ENCODE results near the gene FAM184B. TPM values are rescaled to one million over a fixed set of nuclear protein-coding genes. Genes with fewer than 3 reads are reported as not detected.

The FAM184B gene
- total RNA-seq, 1 experiment from 2014 or later: 0.07 TPM

DNA sequence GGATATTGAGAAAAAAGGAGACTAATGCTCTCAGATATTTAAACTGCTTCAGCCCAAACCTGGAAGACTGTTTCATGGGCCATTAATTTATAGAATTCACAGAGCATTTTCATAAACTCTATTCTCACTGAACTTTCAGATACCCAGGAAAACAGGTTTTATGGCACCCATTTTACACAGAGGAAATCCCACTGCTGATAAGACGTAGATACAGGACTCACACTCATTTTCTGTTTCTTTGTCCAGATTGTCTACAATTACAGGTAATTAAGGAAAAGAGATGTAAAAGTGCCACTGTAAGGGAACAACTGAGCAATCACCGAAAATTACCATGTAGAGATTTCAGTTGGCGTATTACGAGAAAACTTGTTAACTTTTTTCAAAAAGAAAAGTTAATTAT is 83.3 kb downstream of the FAM184B start:
- no peaks in the 10 kb centered on the region for H3K4me1 ChIP-seq (ENCODE audit: control insufficient read depth in 1 of 2, insufficient read depth in 2 of 2, low read length in 2 of 2)
- no peak for TF ChIP-seq JUND (IDR thresholded peaks at IDR 0.05)
- TF ChIP-seq EGR1 (IDR thresholded peaks at IDR 0.05; ENCODE audit: low read depth): no peak
- no peak for TF ChIP-seq ELF1 (IDR thresholded peaks at IDR 0.05; ENCODE audit: borderline replicate concordance, low read depth)
- TF ChIP-seq, protein P1, sequence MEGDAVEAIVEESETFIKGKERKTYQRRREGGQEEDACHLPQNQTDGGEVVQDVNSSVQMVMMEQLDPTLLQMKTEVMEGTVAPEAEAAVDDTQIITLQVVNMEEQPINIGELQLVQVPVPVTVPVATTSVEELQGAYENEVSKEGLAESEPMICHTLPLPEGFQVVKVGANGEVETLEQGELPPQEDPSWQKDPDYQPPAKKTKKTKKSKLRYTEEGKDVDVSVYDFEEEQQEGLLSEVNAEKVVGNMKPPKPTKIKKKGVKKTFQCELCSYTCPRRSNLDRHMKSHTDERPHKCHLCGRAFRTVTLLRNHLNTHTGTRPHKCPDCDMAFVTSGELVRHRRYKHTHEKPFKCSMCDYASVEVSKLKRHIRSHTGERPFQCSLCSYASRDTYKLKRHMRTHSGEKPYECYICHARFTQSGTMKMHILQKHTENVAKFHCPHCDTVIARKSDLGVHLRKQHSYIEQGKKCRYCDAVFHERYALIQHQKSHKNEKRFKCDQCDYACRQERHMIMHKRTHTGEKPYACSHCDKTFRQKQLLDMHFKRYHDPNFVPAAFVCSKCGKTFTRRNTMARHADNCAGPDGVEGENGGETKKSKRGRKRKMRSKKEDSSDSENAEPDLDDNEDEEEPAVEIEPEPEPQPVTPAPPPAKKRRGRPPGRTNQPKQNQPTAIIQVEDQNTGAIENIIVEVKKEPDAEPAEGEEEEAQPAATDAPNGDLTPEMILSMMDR (IDR thresholded peaks at IDR 0.05 in 2 of 3, conservative IDR thresholded peaks at IDR 0.05 in 1 of 3; ENCODE audit: borderline replicate concordance in 1 of 3, insufficient read depth in 1 of 3, low read depth in 2 of 3, low read length in 2 of 3): no peak
- no peak for TF ChIP-seq CBX3 (IDR thresholded peaks at IDR 0.05; ENCODE audit: low read depth)
- TF ChIP-seq EZH2 (IDR thresholded peaks at IDR 0.05): no peak
- no peak for TF ChIP-seq POLR2A (IDR thresholded peaks at IDR 0.05; ENCODE audit: borderline replicate concordance, extremely low read depth, insufficient read depth, insufficient read length)
- no peak for TF ChIP-seq SP1 (IDR thresholded peaks at IDR 0.05; ENCODE audit: low read depth)
- TF ChIP-seq, protein P2, sequence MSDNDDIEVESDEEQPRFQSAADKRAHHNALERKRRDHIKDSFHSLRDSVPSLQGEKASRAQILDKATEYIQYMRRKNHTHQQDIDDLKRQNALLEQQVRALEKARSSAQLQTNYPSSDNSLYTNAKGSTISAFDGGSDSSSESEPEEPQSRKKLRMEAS (IDR thresholded peaks at IDR 0.05): no peak
- no peak for TF ChIP-seq ZFX (IDR thresholded peaks at IDR 0.05)
- no peak for TF ChIP-seq SIN3A (IDR thresholded peaks at IDR 0.05; ENCODE audit: low read depth)
- DNase-seq (ENCODE audit: low read depth, low spot score) (no peak), ATAC-seq (no peak)
- H3K9ac ChIP-seq (ENCODE audit: low read length): no peak overlapping the region
- no peaks in the 10 kb centered on the region for H3K9me2 ChIP-seq (ENCODE audit: insufficient read depth)
- no peak overlapping the region for H3K27ac ChIP-seq (ENCODE audit: low read depth, low read length)
- H3K4me2 ChIP-seq (ENCODE audit: low read length): no peak overlapping the region
- no peaks in the 10 kb centered on the region for H3K9me3 ChIP-seq (ENCODE audit: control insufficient read depth in 1 of 2, insufficient read depth in 1 of 2, low read depth in 1 of 2, low read length in 2 of 2)
- intact Hi-C loops (cut with micrococcal nuclease): no loop called here
- H3K4me3 ChIP-seq (replicated peaks in 1 of 2; ENCODE audit: low read depth in 1 of 2, low read length in 2 of 2): no peak overlapping the region
- ChIA-PET CTCF (no interaction called here), RAD21 (ENCODE audit: low non-redundant PET in 1 of 2, low total read pairs in 2 of 2, uncharacterized antibody in 2 of 2, unreplicated experiment in 2 of 2) (no interaction called here), POLR2A (no interaction called here)
- no TSS peak for BruUV-seq (replicated peaks)
- no peaks in the 10 kb centered on the region for H3K79me2 ChIP-seq (ENCODE audit: insufficient read depth, low read length)
- H3K36me3 ChIP-seq (ENCODE audit: control insufficient read depth in 1 of 2, insufficient read depth in 2 of 2, low read length in 2 of 2): no peaks in the 10 kb centered on the region
- no peaks in the 10 kb centered on the region for H4K20me1 ChIP-seq (ENCODE audit: insufficient read depth)
- no peak overlapping the region for H2AFZ ChIP-seq (ENCODE audit: low read depth, low read length, poor library complexity, severe bottlenecking)
- no peaks in the 10 kb centered on the region for H3K27me3 ChIP-seq (ENCODE audit: insufficient read depth, low read length)

DNA sequence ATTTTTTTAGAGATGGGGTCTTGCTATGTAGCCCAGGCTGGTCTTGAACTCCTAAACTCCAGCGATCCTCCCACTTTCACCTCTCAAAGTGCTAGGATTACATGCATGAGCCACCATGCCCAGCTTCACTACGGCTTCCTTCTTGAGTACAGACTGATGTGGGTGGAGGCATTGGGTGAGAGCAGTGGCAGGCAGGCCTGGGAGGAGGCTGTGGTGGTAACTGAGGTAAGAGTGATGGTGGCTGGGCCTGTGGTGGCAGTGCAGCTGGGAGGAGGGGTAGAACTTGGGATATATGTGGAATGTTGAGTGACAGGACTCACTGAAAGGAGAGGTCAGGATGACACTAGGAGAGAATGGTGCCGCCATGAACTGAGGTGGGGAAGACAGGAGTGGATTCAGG is 86.1 kb downstream of the FAM184B start:
- Histone ChIP-seq H3K36me3 (ENCODE audit: control insufficient read depth in 1 of 2, insufficient read depth in 2 of 2, low read length in 2 of 2) (no peaks in the 10 kb centered on the region), H3K4me2 (ENCODE audit: low read length) (no peak overlapping the region), H3K4me3 (replicated peaks in 1 of 2; ENCODE audit: low read depth in 1 of 2, low read length in 2 of 2) (no peak overlapping the region), H3K9ac (ENCODE audit: low read length) (no peak overlapping the region), H3K9me3 (ENCODE audit: control insufficient read depth in 1 of 2, insufficient read depth in 1 of 2, low read depth in 1 of 2, low read length in 2 of 2) (no peaks in the 10 kb centered on the region), H2AFZ (ENCODE audit: low read depth, low read length, poor library complexity, severe bottlenecking) (no peak overlapping the region), H3K79me2 (ENCODE audit: insufficient read depth, low read length) (no peaks in the 10 kb centered on the region), H4K20me1 (ENCODE audit: insufficient read depth) (no peaks in the 10 kb centered on the region), H3K27ac (ENCODE audit: low read depth, low read length) (no peak overlapping the region), H3K27me3 (ENCODE audit: insufficient read depth, low read length) (no peaks in the 10 kb centered on the region), H3K4me1 (ENCODE audit: control insufficient read depth in 1 of 2, insufficient read depth in 2 of 2, low read length in 2 of 2) (peaks cover 0 to 10% of the 10 kb centered on the region in 2 experiments; a peak in 3 of 4 replicates), H3K9me2 (ENCODE audit: insufficient read depth) (no peaks in the 10 kb centered on the region)
- ATAC-seq (no peak), DNase-seq (ENCODE audit: low read depth, low spot score) (no peak)
- RAD21 ChIA-PET (ENCODE audit: low non-redundant PET in 1 of 2, low total read pairs in 2 of 2, uncharacterized antibody in 2 of 2, unreplicated experiment in 2 of 2): no interaction called here
- POLR2A ChIA-PET: no interaction called here
- CTCF ChIA-PET: no interaction called here
- BruUV-seq (replicated peaks): no TSS peak
- intact Hi-C loops (cut with micrococcal nuclease): no loop called here
- TF ChIP-seq SRF (IDR thresholded peaks at IDR 0.05; ENCODE audit: low read depth) (no peak), POLR2A (IDR thresholded peaks at IDR 0.05; ENCODE audit: borderline replicate concordance, extremely low read depth, insufficient read depth, insufficient read length) (no peak), SP1 (IDR thresholded peaks at IDR 0.05; ENCODE audit: low read depth) (no peak), JUND (IDR thresholded peaks at IDR 0.05) (no peak), EZH2phosphoT487 (IDR thresholded peaks at IDR 0.05; ENCODE audit: borderline replicate concordance) (no peak), SIN3A (IDR thresholded peaks at IDR 0.05; ENCODE audit: low read depth) (no peak)
- TF ChIP-seq, protein P3, sequence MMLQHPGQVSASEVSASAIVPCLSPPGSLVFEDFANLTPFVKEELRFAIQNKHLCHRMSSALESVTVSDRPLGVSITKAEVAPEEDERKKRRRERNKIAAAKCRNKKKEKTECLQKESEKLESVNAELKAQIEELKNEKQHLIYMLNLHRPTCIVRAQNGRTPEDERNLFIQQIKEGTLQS (IDR thresholded peaks at IDR 0.05): no peak
- TF ChIP-seq, protein P4, sequence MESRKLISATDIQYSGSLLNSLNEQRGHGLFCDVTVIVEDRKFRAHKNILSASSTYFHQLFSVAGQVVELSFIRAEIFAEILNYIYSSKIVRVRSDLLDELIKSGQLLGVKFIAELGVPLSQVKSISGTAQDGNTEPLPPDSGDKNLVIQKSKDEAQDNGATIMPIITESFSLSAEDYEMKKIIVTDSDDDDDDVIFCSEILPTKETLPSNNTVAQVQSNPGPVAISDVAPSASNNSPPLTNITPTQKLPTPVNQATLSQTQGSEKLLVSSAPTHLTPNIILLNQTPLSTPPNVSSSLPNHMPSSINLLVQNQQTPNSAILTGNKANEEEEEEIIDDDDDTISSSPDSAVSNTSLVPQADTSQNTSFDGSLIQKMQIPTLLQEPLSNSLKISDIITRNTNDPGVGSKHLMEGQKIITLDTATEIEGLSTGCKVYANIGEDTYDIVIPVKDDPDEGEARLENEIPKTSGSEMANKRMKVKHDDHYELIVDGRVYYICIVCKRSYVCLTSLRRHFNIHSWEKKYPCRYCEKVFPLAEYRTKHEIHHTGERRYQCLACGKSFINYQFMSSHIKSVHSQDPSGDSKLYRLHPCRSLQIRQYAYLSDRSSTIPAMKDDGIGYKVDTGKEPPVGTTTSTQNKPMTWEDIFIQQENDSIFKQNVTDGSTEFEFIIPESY (IDR thresholded peaks at IDR 0.05; ENCODE audit: extremely low read depth, insufficient replicate concordance, low read length): no peak

Measured in HCT116 (cell line).